ENCODE measurements around the gene CAPN2. TPM values are rescaled to one million over a fixed set of nuclear protein-coding genes. Genes with fewer than 3 reads are reported as not detected.

CAPN2 gene
- total RNA-seq, 1 donor from 2014 or later = 306 TPM

GRCh38 chr1:223755992-223756775, 43.8 kb downstream of the CAPN2 start:
- no peaks in the 10 kb centered on the region for H3K9me3 ChIP-seq
- peaks cover 10% of the 10 kb centered on the region for H3K4me1 ChIP-seq
- peaks cover 84% of the 10 kb centered on the region for H3K36me3 ChIP-seq
- no peaks in the 10 kb centered on the region for H3K27me3 ChIP-seq
- intact Hi-C loops (cut with DNase I) = no loop called here
- TF ChIP-seq CTCF (IDR thresholded peaks at IDR 0.05) = no peak
- ATAC-seq (no peak), DNase-seq (no peak)
- no peak overlapping the region for H3K27ac ChIP-seq
- H3K4me3 ChIP-seq = no peak overlapping the region

GRCh38 chr1:223756806-223757700, 44.7 kb downstream of the CAPN2 start:
- Histone ChIP-seq H3K27me3 (no peaks in the 10 kb centered on the region), H3K9me3 (no peaks in the 10 kb centered on the region), H3K27ac (no peak overlapping the region), H3K4me1 (peaks cover 16% of the 10 kb centered on the region), H3K4me3 (no peak overlapping the region), H3K36me3 (peaks cover 82% of the 10 kb centered on the region)
- TF ChIP-seq CTCF (IDR thresholded peaks at IDR 0.05) = no peak
- DNase-seq (no peak), ATAC-seq (no peak)
- intact Hi-C loops (cut with DNase I) = no loop called here

GRCh38 chr1:223758734-223759133, 46.4 kb downstream of the CAPN2 start:
- ATAC-seq (no peak), DNase-seq (peak; percentile 6)
- H3K36me3 ChIP-seq = peaks cover 82% of the 10 kb centered on the region
- H3K4me3 ChIP-seq = no peak overlapping the region
- H3K27ac ChIP-seq = no peak overlapping the region
- TF ChIP-seq CTCF (IDR thresholded peaks at IDR 0.05) = no peak
- intact Hi-C loops (cut with DNase I) = no loop called here
- no peaks in the 10 kb centered on the region for H3K9me3 ChIP-seq
- H3K27me3 ChIP-seq = no peaks in the 10 kb centered on the region
- peaks cover 16% of the 10 kb centered on the region for H3K4me1 ChIP-seq

- intact Hi-C loops (cut with DNase I) = no loop called here
- DNase-seq (no peak), ATAC-seq (no peak)
- peaks cover 16% of the 10 kb centered on the region for H3K4me1 ChIP-seq
- H3K36me3 ChIP-seq = peaks cover 82% of the 10 kb centered on the region
- no peak overlapping the region for H3K4me3 ChIP-seq
- no peaks in the 10 kb centered on the region for H3K27me3 ChIP-seq
- H3K9me3 ChIP-seq = no peaks in the 10 kb centered on the region
- TF ChIP-seq CTCF (IDR thresholded peaks at IDR 0.05) = no peak
- no peak overlapping the region for H3K27ac ChIP-seq
Observed at GRCh38 chr1:223759273-223759672, 46.9 kb downstream of the CAPN2 start.

GRCh38 chr1:223760833-223761232, 48.5 kb downstream of the CAPN2 start:
- Histone ChIP-seq H3K36me3 (peaks cover 83% of the 10 kb centered on the region), H3K27ac (peak overlapping the region; percentile 17), H3K9me3 (no peaks in the 10 kb centered on the region), H3K27me3 (no peaks in the 10 kb centered on the region), H3K4me1 (peaks cover 16% of the 10 kb centered on the region), H3K4me3 (no peak overlapping the region)
- DNase-seq (no peak), ATAC-seq (no peak)
- no peak for TF ChIP-seq CTCF (IDR thresholded peaks at IDR 0.05)
- intact Hi-C loops (cut with DNase I) = no loop called here

Data from upper lobe of right lung (tissue), 1 donor.